ENCODE data around the gene BRPF3.

DNA sequence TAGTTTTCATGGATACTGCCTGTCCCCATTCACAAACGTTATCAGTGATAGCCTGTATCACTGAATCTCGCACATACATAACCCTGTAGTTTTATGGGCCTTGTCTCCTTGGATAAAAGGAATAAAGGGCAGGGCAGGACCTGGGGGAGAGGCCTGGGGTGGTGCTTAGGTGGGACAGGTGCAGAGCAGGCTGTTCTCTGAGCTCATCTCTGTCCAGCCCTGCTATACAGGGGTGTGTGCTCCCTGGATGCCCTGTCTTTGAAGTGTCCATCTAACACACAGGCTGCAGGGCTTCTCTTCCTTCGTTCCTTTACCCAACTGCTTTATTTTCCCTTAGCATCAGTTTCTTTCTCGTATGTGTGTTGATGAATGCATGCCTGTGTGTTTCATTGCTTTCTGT is 26.4 kb downstream of the BRPF3 start:
- TF ChIP-seq, protein P1, sequence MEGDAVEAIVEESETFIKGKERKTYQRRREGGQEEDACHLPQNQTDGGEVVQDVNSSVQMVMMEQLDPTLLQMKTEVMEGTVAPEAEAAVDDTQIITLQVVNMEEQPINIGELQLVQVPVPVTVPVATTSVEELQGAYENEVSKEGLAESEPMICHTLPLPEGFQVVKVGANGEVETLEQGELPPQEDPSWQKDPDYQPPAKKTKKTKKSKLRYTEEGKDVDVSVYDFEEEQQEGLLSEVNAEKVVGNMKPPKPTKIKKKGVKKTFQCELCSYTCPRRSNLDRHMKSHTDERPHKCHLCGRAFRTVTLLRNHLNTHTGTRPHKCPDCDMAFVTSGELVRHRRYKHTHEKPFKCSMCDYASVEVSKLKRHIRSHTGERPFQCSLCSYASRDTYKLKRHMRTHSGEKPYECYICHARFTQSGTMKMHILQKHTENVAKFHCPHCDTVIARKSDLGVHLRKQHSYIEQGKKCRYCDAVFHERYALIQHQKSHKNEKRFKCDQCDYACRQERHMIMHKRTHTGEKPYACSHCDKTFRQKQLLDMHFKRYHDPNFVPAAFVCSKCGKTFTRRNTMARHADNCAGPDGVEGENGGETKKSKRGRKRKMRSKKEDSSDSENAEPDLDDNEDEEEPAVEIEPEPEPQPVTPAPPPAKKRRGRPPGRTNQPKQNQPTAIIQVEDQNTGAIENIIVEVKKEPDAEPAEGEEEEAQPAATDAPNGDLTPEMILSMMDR (IDR thresholded peaks at IDR 0.05), result no peak
- TF ChIP-seq ZFX (IDR thresholded peaks at IDR 0.05; ENCODE audit: borderline replicate concordance), result no peak
